Endothelial cell of umbilical vein (primary cell): ENCODE measurements around the gene ANK2. TPM values are rescaled to one million over a fixed set of nuclear protein-coding genes. Genes with fewer than 3 reads are reported as not detected.

Source experiments
- BruUV-seq: library from RNA; stranded (reverse); fragments of 400-500 nt; replicated peaks from 2 replicates; lab custom pipeline; 2021; lab: Mats Ljungman, UMichigan
- CTCF ChIA-PET: fragments of 300-600, 350-600 bp; sonication (Branson Sonifier 250); formaldehyde crosslinking; loops from one replicate; lab custom pipeline; 2021; ENCODE audit warnings: antibody characterized with exemption, inconsistent platforms; lab: Charles Lee
- POLR2A ChIA-PET: fragments of 300-600, 350-600 bp; sonication (Branson Sonifier 250); formaldehyde crosslinking; loops from one replicate; lab custom pipeline; 2021; ENCODE audit warnings: antibody characterized with exemption, inconsistent platforms; lab: Charles Lee
- DNase-seq: peaks from one replicate; pipeline ENCODE4 v3.0.0-alpha.2; 2011; ENCODE audit warnings: low read depth, low spot score
- FAIRE-seq: peaks from 2 replicates; lab custom pipeline; 2011; peaks lifted over from hg19 to GRCh38; lab: Jason Lieb, UNC
- H2AFZ ChIP-seq: 2 replicates; pipeline ENCODE4 v1.6.0; 2012; ENCODE audit warnings: low read depth, low read length, control low read depth, inconsistent platforms
- H3K27ac ChIP-seq: 2 replicates; pipeline ENCODE4 v1.5.1; 2011; ENCODE audit warnings: low read depth, mild to moderate bottlenecking, control low read depth, low read length, moderate library complexity; ENCODE audit not compliant: insufficient read depth
- H3K27me3 ChIP-seq, 2 experiments: 2 replicates each; pipeline versions ENCODE4 v1.6.0 to v1.6.1; 2011; ENCODE audit warnings: low read length in 2 of 2, mixed read lengths in 1 of 2; ENCODE audit not compliant: control insufficient read depth in 2 of 2, insufficient read depth in 2 of 2
- H3K36me3 ChIP-seq, 2 experiments: 2 replicates in 1 of 2; 3 replicates in 1 of 2; pipeline ENCODE4 v1.5.1; 2011; ENCODE audit warnings: low read length in 2 of 2, mild to moderate bottlenecking in 1 of 2, moderate library complexity in 1 of 2; ENCODE audit not compliant: control insufficient read depth in 2 of 2, insufficient read depth in 2 of 2; ENCODE audit errors: extremely low read depth in 1 of 2
- H3K4me1 ChIP-seq: 3 replicates; pipeline ENCODE4 v1.5.1; 2011; ENCODE audit warnings: mild to moderate bottlenecking, low read length; ENCODE audit not compliant: control insufficient read depth, insufficient read depth; ENCODE audit errors: extremely low read depth
- H3K4me2 ChIP-seq: 2 replicates; pipeline ENCODE4 v1.6.1; 2011; ENCODE audit warnings: low read length, control low read depth, mixed read lengths; ENCODE audit not compliant: insufficient read depth
- H3K4me3 ChIP-seq, 3 experiments: fragments of 200-600 bp in 1 of 3; sonication (generic), shearing (Covaris generic) in 1 of 3; replicated peaks in 1 of 3; 2 replicates each; pipeline ENCODE4 v1.5.1; 2011 to 2016; ENCODE audit warnings: control low read depth in 3 of 3, low read length in 3 of 3, mild to moderate bottlenecking in 2 of 3, inconsistent platforms in 1 of 3, low read depth in 1 of 3, moderate library complexity in 1 of 3; ENCODE audit not compliant: insufficient read depth in 1 of 3
- H3K79me2 ChIP-seq: 2 replicates; pipeline ENCODE4 v1.6.0; 2012; ENCODE audit warnings: low read length, inconsistent platforms; ENCODE audit not compliant: control insufficient read depth, insufficient read depth
- H3K9ac ChIP-seq: replicated peaks from 2 replicates; pipeline ENCODE3; 2011; ENCODE audit warnings: low read length, control low read depth; ENCODE audit not compliant: insufficient read depth; ENCODE audit errors: extremely low read depth
- H3K9me1 ChIP-seq: replicated peaks from 3 replicates; pipeline ENCODE4 v1.6.0; 2011; ENCODE audit warnings: mild to moderate bottlenecking, low read length; ENCODE audit not compliant: control insufficient read depth, insufficient read depth; ENCODE audit errors: extremely low read depth
- H3K9me3 ChIP-seq: replicated peaks from 2 replicates; pipeline ENCODE4 v1.5.1; 2012; ENCODE audit warnings: low read length, inconsistent platforms; ENCODE audit not compliant: control insufficient read depth, insufficient read depth
- H4K20me1 ChIP-seq: replicated peaks from 2 replicates; pipeline ENCODE3; 2011; ENCODE audit warnings: mild to moderate bottlenecking, low read length; ENCODE audit not compliant: control insufficient read depth, insufficient read depth; ENCODE audit errors: extremely low read depth
- CTCF ChIP-seq, 2 donors: IDR thresholded peaks; 1 replicate in 1 of 2; 2 replicates in 1 of 2; pipeline ENCODE4 v1.5.1; 2011; ENCODE audit warnings: low read length in 2 of 2, mild to moderate bottlenecking in 2 of 2, moderate library complexity in 2 of 2, control low read depth in 1 of 2, inconsistent platforms in 1 of 2, low read depth in 1 of 2; ENCODE audit not compliant: insufficient read depth in 1 of 2; ENCODE audit errors: extremely low read depth in 1 of 2
- EZH2 ChIP-seq: IDR thresholded peaks from 2 replicates; pipeline ENCODE4 v1.6.1; 2012; ENCODE audit warnings: borderline replicate concordance, low read depth, mild to moderate bottlenecking, moderate library complexity, low read length, inconsistent platforms; ENCODE audit not compliant: severe bottlenecking
- FOS ChIP-seq: IDR thresholded peaks from 2 replicates; pipeline ENCODE4 v1.6.1; 2011; ENCODE audit warnings: mild to moderate bottlenecking, low read length, moderate library complexity, borderline replicate concordance; ENCODE audit not compliant: insufficient read depth
- GATA2 ChIP-seq: IDR thresholded peaks from 2 replicates; pipeline ENCODE4 v1.7.0; 2011; ENCODE audit warnings: low read depth, mild to moderate bottlenecking, moderate library complexity, mixed read lengths, low read length; ENCODE audit not compliant: insufficient read length, insufficient read depth
- JUN ChIP-seq: IDR thresholded peaks from 2 replicates; pipeline ENCODE4 v1.6.1; 2011; ENCODE audit warnings: borderline replicate concordance, low read depth; ENCODE audit not compliant: insufficient read length, insufficient read depth
- MAX ChIP-seq: IDR thresholded peaks from 2 replicates; pipeline ENCODE4 v1.6.1; 2011; ENCODE audit not compliant: insufficient read depth, insufficient read length
- MYC ChIP-seq: IDR thresholded peaks from one replicate; pipeline ENCODE4 v1.6.1; 2011; ENCODE audit warnings: mild to moderate bottlenecking, low read depth, low read length
- POLR2A ChIP-seq: IDR thresholded peaks from 2 replicates; pipeline ENCODE4 v1.6.1; 2012; ENCODE audit warnings: low read depth, mild to moderate bottlenecking, control low read depth, low read length
- POLR2AphosphoS5 ChIP-seq: IDR thresholded peaks from 2 replicates; pipeline ENCODE4 v1.6.1; 2012; ENCODE audit warnings: low read depth, mild to moderate bottlenecking, control low read depth, low read length, moderate library complexity; ENCODE audit not compliant: insufficient read depth
- dilution Hi-C: fragments of 300-500 bp; cut with MboI; formaldehyde crosslinking; loops from one replicate; pipeline ENCODE4 v1.15.0; 2019; ENCODE audit warnings: low sequenced_read_pairs; ENCODE audit not compliant: extremely low pct_ligation_motif_present
- intact Hi-C: fragments of 100-400 bp; cut with micrococcal nuclease; formaldehyde crosslinking; loops from one replicate; pipeline ENCODE4 v1.10.0; 2022
- polyA plus RNA-seq, 4 experiments: library from polyadenylated mRNA; depleted of rRNA in 3 of 4; stranded (reverse) in 3 of 4; unstranded in 1 of 4; fragments of >200 nt; gene quantifications; 2 replicates each; pipeline versions ENCODE4 v1.2.1 to v1.2.3, GENCODE V29; 2011 to 2012; ENCODE audit warnings: missing spikeins in 1 of 4
- total RNA-seq: library from RNA; stranded (reverse); gene quantifications from 2 replicates; pipeline ENCODE4 v1.2.3, GENCODE V29; 2021

ANK2 gene
- total and polyA plus RNA-seq, 2 donors (not counting 3 experiments of a cell fraction or from before 2014, with no cell fraction given): not detected

GRCh38 chr4:113109106-113109718 is 59.8 kb downstream of the ANK2 start:
- POLR2A ChIA-PET: no interaction called here
- H4K20me1 ChIP-seq: no peaks in the 10 kb centered on the region
- no peaks in the 10 kb centered on the region for H3K79me2 ChIP-seq
- no peaks in the 10 kb centered on the region for H3K9me3 ChIP-seq
- CTCF ChIA-PET: interaction anchor here (0.9 to 1.5 kb wide), 3 partner anchors 48 to 1586 kb away, joined by 3 to 6 read pairs (median 3); no protein-coding TSS in a partner anchor
- intact Hi-C loops: no loop called here
- H2AFZ ChIP-seq: no peak overlapping the region
- no peak overlapping the region for H3K27ac ChIP-seq
- H3K4me3 ChIP-seq: no peak overlapping the region
- dilution Hi-C loops: no loop called here
- FAIRE-seq (no peak), DNase-seq (no peak)
- no peaks in the 10 kb centered on the region for H3K36me3 ChIP-seq
- no peaks in the 10 kb centered on the region for H3K27me3 ChIP-seq
- TF ChIP-seq POLR2AphosphoS5: no peak
- no peak for TF ChIP-seq EZH2
- no peak overlapping the region for H3K4me2 ChIP-seq
- H3K4me1 ChIP-seq: no peaks in the 10 kb centered on the region
- H3K9me1 ChIP-seq: no peaks in the 10 kb centered on the region
- H3K9ac ChIP-seq: no peak overlapping the region
- no TSS peak for BruUV-seq

- no peak overlapping the region for H3K4me2 ChIP-seq
These were observed 63.0 kb downstream of the ANK2 start for GRCh38 chr4:113112338-113112978.

More at GRCh38 chr4:113112338-113112978, 63.0 kb downstream of the ANK2 start:
- Histone ChIP-seq H3K36me3 (no peaks in the 10 kb centered on the region), H3K9ac (no peak overlapping the region), H3K27ac (no peak overlapping the region), H3K27me3 (no peaks in the 10 kb centered on the region), H3K79me2 (no peaks in the 10 kb centered on the region), H2AFZ (no peak overlapping the region), H4K20me1 (no peaks in the 10 kb centered on the region), H3K9me3 (no peaks in the 10 kb centered on the region), H3K9me1 (no peaks in the 10 kb centered on the region), H3K4me1 (no peaks in the 10 kb centered on the region), H3K4me3 (no peak overlapping the region)
- intact Hi-C loops: no loop called here
- ChIA-PET CTCF (interaction anchor here (1.0 to 1.3 kb wide), 2 partner anchors 8 to 29 kb away, joined by 3 to 4 read pairs; no protein-coding TSS in a partner anchor), POLR2A (no interaction called here)
- no peak for FAIRE-seq
- dilution Hi-C loops: no loop called here
- no peak for DNase-seq
- TF ChIP-seq GATA2 (no peak), EZH2 (no peak), JUN (no peak), POLR2AphosphoS5 (no peak), CTCF (IDR thresholded peaks at IDR 0.05; ENCODE audit: extremely low read depth in 1 of 2, insufficient read depth in 1 of 2, low read depth in 1 of 2, low read length in 2 of 2) (no peak), MAX (no peak), FOS (no peak), MYC (no peak), POLR2A (no peak)
- no TSS peak for BruUV-seq
